OCI-LY1 (cell line): Measurements from ENCODE around the gene MILR1.

Experiments used
- H2AFZ ChIP-seq: fragments of 200-600 bp; sonication (generic), shearing (Covaris generic); 2 replicates; pipeline ENCODE4 v1.6.0; 2014; ENCODE audit warnings: antibody characterized with exemption, mild to moderate bottlenecking, low read length
- H3F3A ChIP-seq: fragments of 200-600 bp; sonication (generic), shearing (Covaris generic); 2 replicates; pipeline ENCODE4 v1.6.0; 2014; ENCODE audit warnings: mild to moderate bottlenecking, antibody characterized with exemption, low read length, moderate library complexity; ENCODE audit not compliant: insufficient read depth
- H3K27ac ChIP-seq: fragments of 200-600 bp; sonication (generic); 2 replicates; pipeline ENCODE4 v1.5.1; 2014; ENCODE audit warnings: low read length, mixed run types, mild to moderate bottlenecking, low read depth; ENCODE audit not compliant: poor library complexity, severe bottlenecking
- H3K27me3 ChIP-seq: fragments of 200-600 bp; sonication (generic); 2 replicates; pipeline ENCODE4 v1.6.0; 2014; ENCODE audit warnings: antibody characterized with exemption, mild to moderate bottlenecking, low read length, moderate library complexity; ENCODE audit not compliant: insufficient read depth
- H3K36me3 ChIP-seq: fragments of 200-600 bp; sonication (generic); 2 replicates; pipeline ENCODE4 v1.6.1; 2014; ENCODE audit warnings: mild to moderate bottlenecking, antibody characterized with exemption, low read length, moderate library complexity, mixed read lengths; ENCODE audit not compliant: insufficient read depth
- H3K4me1 ChIP-seq: fragments of 200-600 bp; sonication (generic); 2 replicates; pipeline ENCODE4 v1.5.1; 2014; ENCODE audit warnings: mild to moderate bottlenecking, low read length, moderate library complexity; ENCODE audit not compliant: insufficient read depth, severe bottlenecking
- H3K4me2 ChIP-seq: fragments of 200-600 bp; sonication (generic), shearing (Covaris generic); 2 replicates; pipeline ENCODE4 v1.6.1; 2014; ENCODE audit warnings: low read length
- H3K4me3 ChIP-seq: fragments of 200-600 bp; sonication (generic); 2 replicates; pipeline ENCODE4 v1.5.1; 2014; ENCODE audit warnings: low read length, low read depth, mild to moderate bottlenecking, mixed read lengths; ENCODE audit not compliant: poor library complexity, severe bottlenecking
- H3K79me2 ChIP-seq: fragments of 200-600 bp; shearing (Covaris generic); 2 replicates; pipeline ENCODE4 v1.6.1; 2016; ENCODE audit warnings: mixed run types, low read length, mixed read lengths; ENCODE audit not compliant: insufficient read depth
- H3K9ac ChIP-seq: fragments of 200-600 bp; sonication (generic), shearing (Covaris generic); 2 replicates; pipeline ENCODE4 v1.6.1; 2014; ENCODE audit warnings: mild to moderate bottlenecking, low read length, mixed read lengths
- H3K9me2 ChIP-seq: fragments of 200-600 bp; sonication (generic), shearing (Covaris generic); 2 replicates; pipeline ENCODE4 v1.6.1; 2014; ENCODE audit warnings: low read depth, mild to moderate bottlenecking, low read length, mixed read lengths
- H3K9me3 ChIP-seq: fragments of 200-600 bp; shearing (Covaris generic); 2 replicates; pipeline ENCODE4 v1.6.1; 2014; ENCODE audit warnings: low read length, mixed read lengths
- H4K20me1 ChIP-seq: fragments of 200-600 bp; sonication (generic), shearing (Covaris generic); 2 replicates; pipeline ENCODE4 v1.6.0; 2016; ENCODE audit warnings: mild to moderate bottlenecking, low read length; ENCODE audit not compliant: insufficient read depth
- EZH2 ChIP-seq: fragments of 200-600 bp; sonication (generic), shearing (Covaris generic); IDR thresholded peaks from 2 replicates; pipeline ENCODE4 v1.8.0; 2017; ENCODE audit warnings: borderline replicate concordance, mixed run types, mild to moderate bottlenecking, antibody characterized with exemption, low read length, moderate library complexity, mixed read lengths
- TF ChIP-seq, protein P1 (sequence below): fragments of 200-600 bp; sonication (generic), shearing (Covaris generic); IDR thresholded peaks from 2 replicates; pipeline ENCODE4 v1.5.1; 2017; ENCODE audit warnings: mild to moderate bottlenecking, antibody characterized with exemption, low read length, moderate library complexity, mixed read lengths

The MILR1 gene

DNA sequence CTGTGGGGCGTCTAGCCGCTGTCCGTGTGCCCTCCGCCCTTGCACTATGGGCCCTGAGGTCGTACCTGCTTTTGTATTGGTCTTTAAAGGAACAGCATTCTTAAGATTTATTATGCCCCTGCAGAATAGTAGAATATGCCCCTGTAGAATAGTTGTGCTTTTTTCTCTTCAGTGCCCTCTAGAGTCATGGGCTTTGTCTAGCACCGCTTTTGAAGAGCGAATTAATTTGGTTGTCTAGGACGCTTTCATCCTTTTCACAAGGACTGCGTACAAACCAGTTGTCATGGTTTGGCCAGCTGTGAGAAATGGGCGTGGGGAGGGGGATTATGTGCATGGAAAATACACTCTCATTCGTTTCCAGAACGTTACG is 58.5 kb downstream of the MILR1 start:
- H3K36me3 ChIP-seq: peaks cover 71% of the 10 kb centered on the region
- H3K4me3 ChIP-seq: peak overlapping the region; percentile 87
- peak overlapping the region; percentile 91 for H3K27ac ChIP-seq
- H2AFZ ChIP-seq: no peak overlapping the region
- H3K9me3 ChIP-seq: no peaks in the 10 kb centered on the region
- H3K79me2 ChIP-seq: peaks cover 33% of the 10 kb centered on the region
- no peaks in the 10 kb centered on the region for H3K27me3 ChIP-seq
- TF ChIP-seq, protein P1, sequence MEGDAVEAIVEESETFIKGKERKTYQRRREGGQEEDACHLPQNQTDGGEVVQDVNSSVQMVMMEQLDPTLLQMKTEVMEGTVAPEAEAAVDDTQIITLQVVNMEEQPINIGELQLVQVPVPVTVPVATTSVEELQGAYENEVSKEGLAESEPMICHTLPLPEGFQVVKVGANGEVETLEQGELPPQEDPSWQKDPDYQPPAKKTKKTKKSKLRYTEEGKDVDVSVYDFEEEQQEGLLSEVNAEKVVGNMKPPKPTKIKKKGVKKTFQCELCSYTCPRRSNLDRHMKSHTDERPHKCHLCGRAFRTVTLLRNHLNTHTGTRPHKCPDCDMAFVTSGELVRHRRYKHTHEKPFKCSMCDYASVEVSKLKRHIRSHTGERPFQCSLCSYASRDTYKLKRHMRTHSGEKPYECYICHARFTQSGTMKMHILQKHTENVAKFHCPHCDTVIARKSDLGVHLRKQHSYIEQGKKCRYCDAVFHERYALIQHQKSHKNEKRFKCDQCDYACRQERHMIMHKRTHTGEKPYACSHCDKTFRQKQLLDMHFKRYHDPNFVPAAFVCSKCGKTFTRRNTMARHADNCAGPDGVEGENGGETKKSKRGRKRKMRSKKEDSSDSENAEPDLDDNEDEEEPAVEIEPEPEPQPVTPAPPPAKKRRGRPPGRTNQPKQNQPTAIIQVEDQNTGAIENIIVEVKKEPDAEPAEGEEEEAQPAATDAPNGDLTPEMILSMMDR: peak; percentile 66
- TF ChIP-seq EZH2: no peak
- H3K9ac ChIP-seq: peak overlapping the region; percentile 99
- peaks cover 36% of the 10 kb centered on the region for H3K4me1 ChIP-seq
- H3K4me2 ChIP-seq: peak overlapping the region; percentile 89
- peaks cover 14% of the 10 kb centered on the region; the same call in 1 of the 2 replicates for H3F3A ChIP-seq
- peaks cover 10% of the 10 kb centered on the region; the same call in 1 of the 2 replicates for H4K20me1 ChIP-seq
- H3K9me2 ChIP-seq: no peaks in the 10 kb centered on the region

DNA sequence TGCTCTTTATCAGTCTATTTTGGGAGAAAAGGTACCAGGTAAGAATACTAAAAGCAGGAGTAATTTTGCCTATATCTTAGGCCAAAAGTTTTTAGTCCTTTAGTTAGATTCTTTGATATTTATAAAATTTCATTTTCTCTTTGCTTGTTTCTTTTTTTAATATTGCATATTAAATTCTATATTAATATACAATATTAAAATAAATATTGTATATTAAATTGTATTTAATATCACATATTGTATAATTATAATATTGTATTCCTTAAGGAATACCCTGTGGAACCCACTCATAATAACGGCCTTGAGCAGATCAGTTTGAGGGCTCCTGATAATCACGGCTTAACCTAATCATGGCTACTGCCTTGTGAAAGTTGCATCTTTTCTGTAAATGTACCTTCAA is 59.8 kb downstream of the MILR1 start:
- H3K4me2 ChIP-seq: peak overlapping the region; percentile 89
- no peaks in the 10 kb centered on the region for H3K9me3 ChIP-seq
- H3K36me3 ChIP-seq: peaks cover 71% of the 10 kb centered on the region
- peaks cover 10% of the 10 kb centered on the region; the same call in 1 of the 2 replicates for H4K20me1 ChIP-seq
- H3K9me2 ChIP-seq: no peaks in the 10 kb centered on the region
- H3F3A ChIP-seq: peaks cover 12% of the 10 kb centered on the region; the same call in 1 of the 2 replicates
- H3K27me3 ChIP-seq: no peaks in the 10 kb centered on the region
- H3K9ac ChIP-seq: peak overlapping the region; percentile 99; the same call in 1 of the 2 replicates
- H3K4me1 ChIP-seq: peaks cover 25% of the 10 kb centered on the region
- peaks cover 33% of the 10 kb centered on the region for H3K79me2 ChIP-seq
- H2AFZ ChIP-seq: no peak overlapping the region
- TF ChIP-seq, protein P1: no peak
- TF ChIP-seq EZH2: no peak
- H3K4me3 ChIP-seq: peak overlapping the region; percentile 87
- no peak overlapping the region for H3K27ac ChIP-seq

DNA sequence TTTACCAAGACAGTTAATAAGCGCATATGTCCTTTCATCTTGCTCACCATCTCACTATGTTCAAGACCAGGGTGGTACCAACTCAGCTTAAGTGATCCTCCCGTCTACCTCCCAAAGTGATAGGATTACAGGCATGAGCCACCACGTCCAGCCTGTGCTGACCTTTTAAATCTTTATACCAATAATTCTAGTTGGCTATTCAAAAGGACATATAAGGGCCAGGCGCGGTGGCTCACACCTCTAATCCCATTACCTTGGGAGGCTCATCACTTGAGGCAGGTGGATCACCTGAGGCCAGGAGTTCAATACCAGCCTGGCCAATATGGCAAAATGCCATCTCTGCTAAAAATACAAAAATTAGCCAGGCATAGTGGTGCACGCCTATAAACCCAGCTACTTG is 60.3 kb downstream of the MILR1 start:
- no peaks in the 10 kb centered on the region for H3K9me2 ChIP-seq
- no peaks in the 10 kb centered on the region for H3K9me3 ChIP-seq
- H2AFZ ChIP-seq: no peak overlapping the region
- H3K79me2 ChIP-seq: peaks cover 28% of the 10 kb centered on the region
- peaks cover 71% of the 10 kb centered on the region for H3K36me3 ChIP-seq
- H3K4me2 ChIP-seq: no peak overlapping the region
- H3K4me3 ChIP-seq: no peak overlapping the region
- H3K4me1 ChIP-seq: peaks cover 20% of the 10 kb centered on the region
- no peak overlapping the region for H3K27ac ChIP-seq
- TF ChIP-seq, protein P1: no peak
- TF ChIP-seq EZH2: no peak
- H3K9ac ChIP-seq: no peak overlapping the region
- H3K27me3 ChIP-seq: no peaks in the 10 kb centered on the region
- H3F3A ChIP-seq: peaks cover 7% of the 10 kb centered on the region; the same call in 1 of the 2 replicates
- peaks cover 10% of the 10 kb centered on the region; the same call in 1 of the 2 replicates for H4K20me1 ChIP-seq
